ENCODE results near the gene C11orf42. TPM values are rescaled to one million over a fixed set of nuclear protein-coding genes. Genes with fewer than 3 reads are reported as not detected.

The C11orf42 gene
- total RNA-seq, 4 donors from 2014 or later = not detected

GRCh38 chr11:6258571-6259081 is 53.3 kb downstream of the C11orf42 start:
- no peak for DNase-seq (ENCODE audit: low spot score in 2 of 2)
- WGBS, 2 donors = 9 to 10% methylated on average over 16 of the region's 16 CpGs
- no peak for TF ChIP-seq CTCF (IDR thresholded peaks at IDR 0.05)
- no peak for TF ChIP-seq POLR2A (IDR thresholded peaks at IDR 0.05)
- H3K4me3 ChIP-seq (ENCODE audit: low read depth, poor library complexity, severe bottlenecking) = no peak overlapping the region
- intact Hi-C loops (cut with DNase I; ENCODE audit: low total_unique reads) = loop anchor here (1.0 kb wide), 1 partner anchor 46 kb away; no protein-coding TSS in a partner anchor

- H3K4me3 ChIP-seq (ENCODE audit: low read depth, poor library complexity, severe bottlenecking) = no peak overlapping the region
- TF ChIP-seq POLR2A (IDR thresholded peaks at IDR 0.05) (no peak), CTCF (IDR thresholded peaks at IDR 0.05) (no peak)
- intact Hi-C loops (cut with DNase I; ENCODE audit: low total_unique reads) = no loop called here
- DNase-seq (ENCODE audit: low spot score in 2 of 2) = no peak
- WGBS, 2 donors = 49 to 50% methylated on average over 5 of the region's 5 CpGs
These were observed 54.9 kb downstream of the C11orf42 start for GRCh38 chr11:6260207-6260726.

Other genes starting within 250 kb of the C11orf42 start
- gene OR56A5, start 237.1 kb upstream of the C11orf42 start, total RNA-seq = under 1 TPM in 1 of 4 donors, not detected in 3; 0.84 TPM
- under 1 TPM in 1 of 4 donors, not detected in 3; 0.57 TPM for gene OR52L1, start 218.6 kb upstream of the C11orf42 start, total RNA-seq
- gene OR56A4, start 198.6 kb upstream of the C11orf42 start, total RNA-seq = under 1 TPM in 2 of 4 donors, not detected in 2; 0.08 to 0.11 TPM
- gene OR56A1, start 174.8 kb upstream of the C11orf42 start, total RNA-seq = under 1 TPM in 3 of 4 donors, not detected in 1; 0.10 to 0.19 (median 0.12) TPM
- not detected for gene OR56B4, start 97.9 kb upstream of the C11orf42 start, total RNA-seq
- gene OR52B2, start 35.2 kb upstream of the C11orf42 start, total RNA-seq = not detected
- not detected for gene OR52W1, start 6.3 kb upstream of the C11orf42 start, total RNA-seq
- gene FHIP1B, start 29.1 kb downstream of the C11orf42 start, total RNA-seq = 10 to 100 TPM; 47.0 to 97.9 (median 60.2) TPM
- not detected for gene CNGA4, start 33.5 kb downstream of the C11orf42 start, total RNA-seq
- under 1 TPM in 3 of 4 donors, not detected in 1; 0.13 to 0.71 (median 0.46) TPM for gene CCKBR, start 54.3 kb downstream of the C11orf42 start, total RNA-seq
- gene CAVIN3, start 114.9 kb downstream of the C11orf42 start, total RNA-seq = 10 to 100 TPM; 27.1 to 96.9 (median 48.9) TPM
- gene SMPD1, start 184.9 kb downstream of the C11orf42 start, total RNA-seq = 10 to 100 TPM; 49.2 to 91.6 (median 63.6) TPM
- 10 to 100 TPM; 19.7 to 23.4 (median 20.2) TPM for gene APBB1, start 213.5 kb downstream of the C11orf42 start, total RNA-seq
- gene HPX, start 235.4 kb downstream of the C11orf42 start, total RNA-seq = 1 to 10 TPM in 3 of 4 donors, under 1 TPM in 1; 0.42 to 1.2 (median 1.1) TPM